WERI-Rb-1 (cell line): ENCODE results near the gene BRF1.
A peak's percentile ranks its signal among the peaks of the same experiment; 100 is the strongest.

ENCODE experiments used
- DNase-seq: peaks from one replicate; pipeline ENCODE4 v3.0.0-alpha.2; 2020
- H3K27ac ChIP-seq: fragments of 250-450 bp; sonication (Bioruptor Pico); 2 replicates; pipeline ENCODE4 v1.5.1; 2020; ENCODE audit warnings: mild to moderate bottlenecking, moderate library complexity
- H3K27me3 ChIP-seq: fragments of 250-450 bp; sonication (Bioruptor Pico); 2 replicates; pipeline ENCODE4 v1.5.1; 2021; ENCODE audit warnings: mild to moderate bottlenecking, low read depth, moderate library complexity; ENCODE audit not compliant: insufficient read depth, severe bottlenecking
- H3K36me3 ChIP-seq: fragments of 250-450 bp; sonication (Bioruptor Pico); 2 replicates; pipeline ENCODE4 v1.5.1; 2020; ENCODE audit warnings: mild to moderate bottlenecking, moderate library complexity
- H3K4me3 ChIP-seq: 2 replicates; pipeline ENCODE4 v1.5.1; 2011; ENCODE audit warnings: low read depth, mild to moderate bottlenecking, control low read depth, low read length
- H3K9me3 ChIP-seq: fragments of 250-450 bp; sonication (Bioruptor Pico); 2 replicates; pipeline ENCODE4 v1.5.1; 2021; ENCODE audit warnings: mild to moderate bottlenecking, moderate library complexity; ENCODE audit not compliant: severe bottlenecking
- TF ChIP-seq, protein P1 (sequence below): IDR thresholded peaks from 2 replicates; pipeline ENCODE4 v1.5.1; 2011; ENCODE audit warnings: low read depth, mild to moderate bottlenecking, control low read depth, inconsistent platforms, low read length

BRF1 gene

DNA sequence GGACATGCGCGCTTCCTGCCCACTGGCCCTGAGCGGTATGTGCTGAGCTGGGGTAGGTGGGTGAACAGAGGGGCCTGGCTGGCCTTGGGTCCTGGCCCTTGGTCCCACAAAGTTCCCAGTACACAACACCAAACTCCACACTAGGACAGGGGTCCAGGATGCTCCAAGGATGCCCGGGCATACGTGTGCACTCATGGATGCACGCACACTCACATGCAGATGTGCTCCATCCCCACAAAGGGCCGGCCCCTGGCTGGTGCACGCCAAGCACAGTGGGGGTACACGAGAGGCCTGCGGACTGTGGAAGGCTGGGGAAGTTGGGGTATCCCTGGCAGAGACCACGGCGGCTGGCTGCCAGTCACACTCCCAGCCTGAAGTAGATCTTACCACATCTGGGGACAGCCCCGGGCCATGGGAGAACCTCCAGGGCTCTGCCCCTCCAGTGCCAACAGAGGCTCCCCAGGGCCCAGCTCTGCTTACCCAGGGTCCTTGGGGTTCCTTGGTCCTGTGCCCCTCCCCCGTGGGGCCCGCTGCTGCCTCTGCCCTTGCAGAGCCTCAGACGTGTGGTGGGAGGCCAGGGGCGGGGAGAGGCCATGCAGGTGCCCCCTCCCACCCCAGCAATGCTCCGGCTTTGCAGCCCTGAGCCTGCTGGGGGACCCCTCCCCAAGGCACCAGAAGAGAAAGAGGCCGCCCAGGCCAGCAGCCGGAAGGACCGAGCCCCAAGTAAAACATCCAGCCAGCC lies 95.7 kb downstream of the BRF1 start:
- H3K9me3 ChIP-seq = no peaks in the 10 kb centered on the region
- TF ChIP-seq, protein P1, sequence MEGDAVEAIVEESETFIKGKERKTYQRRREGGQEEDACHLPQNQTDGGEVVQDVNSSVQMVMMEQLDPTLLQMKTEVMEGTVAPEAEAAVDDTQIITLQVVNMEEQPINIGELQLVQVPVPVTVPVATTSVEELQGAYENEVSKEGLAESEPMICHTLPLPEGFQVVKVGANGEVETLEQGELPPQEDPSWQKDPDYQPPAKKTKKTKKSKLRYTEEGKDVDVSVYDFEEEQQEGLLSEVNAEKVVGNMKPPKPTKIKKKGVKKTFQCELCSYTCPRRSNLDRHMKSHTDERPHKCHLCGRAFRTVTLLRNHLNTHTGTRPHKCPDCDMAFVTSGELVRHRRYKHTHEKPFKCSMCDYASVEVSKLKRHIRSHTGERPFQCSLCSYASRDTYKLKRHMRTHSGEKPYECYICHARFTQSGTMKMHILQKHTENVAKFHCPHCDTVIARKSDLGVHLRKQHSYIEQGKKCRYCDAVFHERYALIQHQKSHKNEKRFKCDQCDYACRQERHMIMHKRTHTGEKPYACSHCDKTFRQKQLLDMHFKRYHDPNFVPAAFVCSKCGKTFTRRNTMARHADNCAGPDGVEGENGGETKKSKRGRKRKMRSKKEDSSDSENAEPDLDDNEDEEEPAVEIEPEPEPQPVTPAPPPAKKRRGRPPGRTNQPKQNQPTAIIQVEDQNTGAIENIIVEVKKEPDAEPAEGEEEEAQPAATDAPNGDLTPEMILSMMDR = no peak
- DNase-seq = no peak
- no peak overlapping the region for H3K4me3 ChIP-seq
- H3K36me3 ChIP-seq = peaks cover 3% of the 10 kb centered on the region
- no peak overlapping the region for H3K27ac ChIP-seq
- H3K27me3 ChIP-seq = no peaks in the 10 kb centered on the region

DNA sequence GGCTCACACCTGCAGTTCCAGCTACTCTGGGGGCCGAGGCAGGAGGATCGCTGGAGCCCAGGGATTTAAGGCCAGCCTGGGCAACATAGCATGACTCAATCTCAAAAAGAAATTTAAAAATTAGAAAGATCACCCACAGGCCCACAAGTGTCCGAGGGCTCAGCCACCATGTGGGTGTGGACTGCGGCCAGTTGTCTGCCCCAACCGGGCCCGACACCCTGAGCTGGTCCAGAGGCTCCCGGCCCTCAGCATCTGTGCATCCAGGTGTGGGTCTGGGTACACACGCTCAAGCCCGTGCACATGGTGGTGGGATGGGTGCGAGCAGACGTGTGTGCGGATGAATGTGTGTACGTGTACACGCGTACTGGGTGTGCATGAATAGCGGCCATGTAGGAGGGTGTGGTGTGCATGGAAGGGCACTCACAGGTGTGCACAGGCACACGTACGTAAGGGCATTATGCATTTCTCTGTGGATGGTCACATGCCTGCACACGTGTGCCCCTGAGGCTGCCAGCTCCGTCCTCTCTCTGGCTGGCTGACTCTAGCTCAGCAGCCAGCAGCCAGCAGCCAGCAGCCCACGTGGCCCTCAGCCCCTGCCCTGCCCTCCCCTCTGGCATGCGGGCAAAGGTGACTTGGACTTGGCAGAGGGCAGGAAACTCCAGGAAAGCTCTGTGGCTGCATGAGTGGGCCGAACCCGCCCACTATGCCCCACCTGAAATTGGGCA lies 96.4 kb downstream of the BRF1 start:
- TF ChIP-seq, protein P1 = no peak
- no peak for DNase-seq
- Histone ChIP-seq H3K27me3 (no peaks in the 10 kb centered on the region), H3K9me3 (no peaks in the 10 kb centered on the region), H3K27ac (no peak overlapping the region), H3K4me3 (no peak overlapping the region), H3K36me3 (no peaks in the 10 kb centered on the region; the same call in 1 of the 2 replicates)

DNA sequence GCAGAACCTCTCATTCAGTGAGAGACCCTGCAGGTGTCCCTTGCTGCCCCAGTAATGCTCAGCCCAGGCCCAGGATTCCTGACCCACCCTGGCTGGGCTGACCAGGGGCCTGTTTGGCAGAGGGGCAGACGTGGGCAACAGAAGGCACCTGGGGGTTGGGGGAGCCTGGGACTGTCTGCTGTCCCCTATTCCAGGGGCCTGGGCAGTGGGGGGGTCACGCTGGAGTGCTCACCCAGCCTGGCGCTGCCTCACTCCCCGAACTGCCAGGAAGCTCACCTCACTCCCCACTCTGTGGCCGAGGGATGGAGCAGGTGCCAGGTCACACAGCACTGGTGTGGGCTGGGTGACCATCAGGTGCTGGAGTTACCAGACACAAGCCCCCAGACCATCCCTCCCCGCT lies 97.1 kb downstream of the BRF1 start:
- H3K4me3 ChIP-seq = no peak overlapping the region
- no peak overlapping the region for H3K27ac ChIP-seq
- no peaks in the 10 kb centered on the region for H3K36me3 ChIP-seq
- no peaks in the 10 kb centered on the region for H3K9me3 ChIP-seq
- TF ChIP-seq, protein P1 = no peak
- no peaks in the 10 kb centered on the region for H3K27me3 ChIP-seq
- no peak for DNase-seq

DNA sequence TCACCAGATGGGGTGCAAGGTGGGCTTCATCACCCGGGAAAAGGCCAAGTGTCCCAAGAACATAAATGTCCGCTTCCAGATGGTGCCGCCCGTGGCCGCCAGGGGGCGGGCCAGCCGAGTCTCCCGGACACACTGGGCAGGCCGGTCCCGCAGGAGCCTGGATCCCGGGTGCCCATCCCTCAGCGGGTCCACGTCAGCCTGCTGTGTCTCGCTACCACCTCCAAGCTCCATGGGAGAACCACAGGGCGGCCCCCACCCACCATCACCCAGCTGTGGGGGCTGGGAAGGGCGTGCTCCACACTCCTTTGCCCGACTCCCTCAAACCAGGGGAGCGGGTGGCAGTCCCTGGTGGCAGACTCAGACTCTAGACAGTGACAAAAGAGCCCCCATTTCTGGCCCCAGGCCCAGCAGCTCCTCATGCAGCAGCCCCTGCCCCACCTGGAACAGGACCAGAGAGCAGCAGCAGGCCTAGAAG lies 97.7 kb downstream of the BRF1 start:
- no peaks in the 10 kb centered on the region for H3K27me3 ChIP-seq
- H3K4me3 ChIP-seq = no peak overlapping the region
- peak; percentile 80 for DNase-seq
- TF ChIP-seq, protein P1 = peak; percentile 90
- no peak overlapping the region for H3K27ac ChIP-seq
- H3K9me3 ChIP-seq = no peaks in the 10 kb centered on the region
- H3K36me3 ChIP-seq = no peaks in the 10 kb centered on the region

DNA sequence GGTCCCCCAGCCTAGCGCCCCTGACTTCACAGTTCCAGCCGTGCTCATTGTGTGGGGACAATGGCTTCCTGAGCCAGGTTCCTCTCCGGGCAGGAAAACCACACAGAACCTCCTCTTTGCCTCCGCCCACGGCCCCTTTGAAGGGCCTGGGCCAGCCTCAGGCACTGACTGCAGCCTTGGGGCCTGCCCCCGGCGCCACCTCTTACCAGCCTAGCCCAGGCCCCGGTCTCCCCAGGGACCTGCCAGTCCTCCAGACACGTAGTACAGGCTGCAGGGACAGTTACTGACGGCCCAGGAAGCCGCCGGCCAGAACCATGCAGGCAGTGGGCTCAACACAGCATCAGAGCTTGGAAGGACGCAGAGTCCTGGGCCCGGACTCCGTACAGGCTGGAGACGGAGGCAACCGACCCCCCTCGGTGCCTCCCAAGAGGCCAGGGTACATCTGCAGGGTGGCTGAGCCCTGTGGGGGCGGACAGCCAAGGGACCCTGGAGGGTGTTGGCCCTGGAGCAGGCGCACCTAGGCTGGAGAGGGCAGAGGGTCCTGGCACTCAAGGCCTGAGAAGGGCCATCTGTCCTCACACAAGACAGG lies 98.8 kb downstream of the BRF1 start:
- Histone ChIP-seq H3K36me3 (no peaks in the 10 kb centered on the region), H3K4me3 (no peak overlapping the region), H3K27ac (no peak overlapping the region), H3K9me3 (no peaks in the 10 kb centered on the region), H3K27me3 (no peaks in the 10 kb centered on the region)
- TF ChIP-seq, protein P1 = no peak
- DNase-seq = no peak
